ENCODE data around the gene FAM53C. TPM values are rescaled to one million over a fixed set of nuclear protein-coding genes. Genes with fewer than 3 reads are reported as not detected.
"Not testable (repeated sequence)": the region's sequence is repeated elsewhere in the genome, so short reads cannot be mapped to it uniquely, and the experiment has no call there.

Gene FAM53C
- total RNA-seq, 1 experiment from 2014 or later: 39.8 TPM

- DNase-seq (ENCODE audit: low spot score): no peak
- Histone ChIP-seq H3K27me3 (replicated peaks; ENCODE audit: insufficient read depth, low read depth, low read length, poor library complexity) (no peaks in the 10 kb centered on the region), H3K36me3 (ENCODE audit: insufficient read depth, low read length, poor library complexity, severe bottlenecking) (peaks cover 40% of the 10 kb centered on the region), H3K9me3 (ENCODE audit: low read depth, low read length, poor library complexity, severe bottlenecking) (no peaks in the 10 kb centered on the region), H3K4me3 (ENCODE audit: low read depth, low read length, poor library complexity, severe bottlenecking) (no peak overlapping the region), H3K27ac (ENCODE audit: low read depth, low read length, poor library complexity, severe bottlenecking) (no peak overlapping the region), H3K4me1 (ENCODE audit: insufficient read depth, low read length, poor library complexity, severe bottlenecking) (no peaks in the 10 kb centered on the region)
- no TSS peak for BruUV-seq (replicated peaks)
- intact Hi-C loops (cut with micrococcal nuclease; ENCODE audit: unreplicated experiment): no loop called here
- CTCF ChIA-PET: no interaction called here
- TF ChIP-seq EZH2 (IDR thresholded peaks at IDR 0.05; ENCODE audit: borderline replicate concordance, low read depth, low read length, poor library complexity, severe bottlenecking) (no peak), CTCF (conservative IDR thresholded peaks at IDR 0.05; ENCODE audit: low read depth, low read length) (no peak)
- POLR2A ChIA-PET (ENCODE audit: low non-redundant PET): no interaction called here
Observed at GRCh38 chr5:138385660-138386059, 47.6 kb downstream of the FAM53C start.

- no peak for TF ChIP-seq CTCF (conservative IDR thresholded peaks at IDR 0.05; ENCODE audit: low read depth, low read length)
- no peak for TF ChIP-seq EZH2 (IDR thresholded peaks at IDR 0.05; ENCODE audit: borderline replicate concordance, low read depth, low read length, poor library complexity, severe bottlenecking)
- Histone ChIP-seq H3K27me3 (replicated peaks; ENCODE audit: insufficient read depth, low read depth, low read length, poor library complexity) (no peaks in the 10 kb centered on the region), H3K27ac (ENCODE audit: low read depth, low read length, poor library complexity, severe bottlenecking) (no peak overlapping the region), H3K36me3 (ENCODE audit: insufficient read depth, low read length, poor library complexity, severe bottlenecking) (peaks cover 41% of the 10 kb centered on the region), H3K9me3 (ENCODE audit: low read depth, low read length, poor library complexity, severe bottlenecking) (no peaks in the 10 kb centered on the region), H3K4me1 (ENCODE audit: insufficient read depth, low read length, poor library complexity, severe bottlenecking) (no peaks in the 10 kb centered on the region), H3K4me3 (ENCODE audit: low read depth, low read length, poor library complexity, severe bottlenecking) (no peak overlapping the region)
- no peak for DNase-seq (ENCODE audit: low spot score)
- ChIA-PET POLR2A (ENCODE audit: low non-redundant PET) (no interaction called here), CTCF (no interaction called here)
- no TSS peak for BruUV-seq (replicated peaks)
- intact Hi-C loops (cut with micrococcal nuclease; ENCODE audit: unreplicated experiment): no loop called here
Observed at GRCh38 chr5:138386290-138386689, 48.2 kb downstream of the FAM53C start.

GRCh38 chr5:138389332-138389731, 51.3 kb downstream of the FAM53C start:
- no TSS peak for BruUV-seq (replicated peaks)
- CTCF ChIA-PET: no interaction called here
- H3K27ac ChIP-seq (ENCODE audit: low read depth, low read length, poor library complexity, severe bottlenecking): no peak overlapping the region
- no peak overlapping the region for H3K4me3 ChIP-seq (ENCODE audit: low read depth, low read length, poor library complexity, severe bottlenecking)
- no peak for TF ChIP-seq CTCF (conservative IDR thresholded peaks at IDR 0.05; ENCODE audit: low read depth, low read length)
- no peak for TF ChIP-seq EZH2 (IDR thresholded peaks at IDR 0.05; ENCODE audit: borderline replicate concordance, low read depth, low read length, poor library complexity, severe bottlenecking)
- no peaks in the 10 kb centered on the region for H3K9me3 ChIP-seq (ENCODE audit: low read depth, low read length, poor library complexity, severe bottlenecking)
- no peaks in the 10 kb centered on the region for H3K4me1 ChIP-seq (ENCODE audit: insufficient read depth, low read length, poor library complexity, severe bottlenecking)
- peaks cover 50% of the 10 kb centered on the region for H3K36me3 ChIP-seq (ENCODE audit: insufficient read depth, low read length, poor library complexity, severe bottlenecking)
- intact Hi-C loops (cut with micrococcal nuclease; ENCODE audit: unreplicated experiment): no loop called here
- POLR2A ChIA-PET (ENCODE audit: low non-redundant PET): no interaction called here
- H3K27me3 ChIP-seq (replicated peaks; ENCODE audit: insufficient read depth, low read depth, low read length, poor library complexity): no peaks in the 10 kb centered on the region
- DNase-seq (ENCODE audit: low spot score): no peak

- intact Hi-C loops (cut with micrococcal nuclease; ENCODE audit: unreplicated experiment); POLR2A ChIA-PET (ENCODE audit: low non-redundant PET); H3K27me3 ChIP-seq (replicated peaks; ENCODE audit: insufficient read depth, low read depth, low read length, poor library complexity); H3K4me3 ChIP-seq (ENCODE audit: low read depth, low read length, poor library complexity, severe bottlenecking); CTCF ChIA-PET; H3K4me1 ChIP-seq (ENCODE audit: insufficient read depth, low read length, poor library complexity, severe bottlenecking); BruUV-seq (replicated peaks); H3K9me3 ChIP-seq (ENCODE audit: low read depth, low read length, poor library complexity, severe bottlenecking); H3K27ac ChIP-seq (ENCODE audit: low read depth, low read length, poor library complexity, severe bottlenecking); DNase-seq (ENCODE audit: low spot score): not testable (repeated sequence)
- H3K36me3 ChIP-seq (ENCODE audit: insufficient read depth, low read length, poor library complexity, severe bottlenecking): peaks cover 53% of the 10 kb centered on the region
Observed at GRCh38 chr5:138389911-138390310, 51.8 kb downstream of the FAM53C start.

All from A673 (cell line).